ENCODE results near the gene CDH4.

GRCh38 chr20:61840779-61841455 is 588.9 kb downstream of the CDH4 start:
- no peak for TF ChIP-seq CTCF (IDR thresholded peaks at IDR 0.05; ENCODE audit: borderline replicate concordance, extremely low read depth, low read length, poor library complexity, severe bottlenecking)
- TF ChIP-seq EZH2 (IDR thresholded peaks at IDR 0.05; ENCODE audit: borderline replicate concordance, low read depth, low read length, severe bottlenecking): no peak
